ENCODE results near the gene WDR5B. TPM values are rescaled to one million over a fixed set of nuclear protein-coding genes. Genes with fewer than 3 reads are reported as not detected.

Gene WDR5B
- total and polyA plus RNA-seq, 7 donors: 1.2 to 6.5 (median 2.5) TPM

GRCh38 chr3:122421836-122422235 lies 6.0 kb upstream of the WDR5B start:
- TF ChIP-seq CTCF (IDR thresholded peaks at IDR 0.05): no peak
- H3K36me3 ChIP-seq (ENCODE audit: insufficient read depth in 1 of 2, low read depth in 1 of 2): peaks cover 10 to 52% of the 10 kb centered on the region in 2 donors
- intact Hi-C loops (cut with DNase I): no loop called here
- 87 to 92% (median 88%) methylated on average over 2 of the region's 2 CpGs for WGBS, 3 donors
- H3K4me3 ChIP-seq: no peak overlapping the region
- ATAC-seq (no peak), DNase-seq (no peak)
- no peaks in the 10 kb centered on the region for H3K9me3 ChIP-seq
- no peak overlapping the region for H3K27ac ChIP-seq
- H3K27me3 ChIP-seq (ENCODE audit: insufficient read depth in 3 of 3, low read length in 2 of 3): no peaks in the 10 kb centered on the region
- peaks cover 13% of the 10 kb centered on the region for H3K4me1 ChIP-seq

GRCh38 chr3:122421101-122421500 lies 5.2 kb upstream of the WDR5B start:
- no peak for DNase-seq
- Histone ChIP-seq H3K4me1 (peaks cover 14% of the 10 kb centered on the region), H3K27me3 (ENCODE audit: insufficient read depth in 3 of 3, low read length in 2 of 3) (no peaks in the 10 kb centered on the region), H3K27ac (no peak overlapping the region), H3K4me3 (no peak overlapping the region), H3K36me3 (ENCODE audit: insufficient read depth in 1 of 2, low read depth in 1 of 2) (peaks cover 8 to 45% of the 10 kb centered on the region in 2 donors), H3K9me3 (no peaks in the 10 kb centered on the region)
- 92 to 98% (median 93%) methylated on average over 4 of the region's 4 CpGs for WGBS, 3 donors
- no peak for ATAC-seq
- intact Hi-C loops (cut with DNase I): no loop called here
- TF ChIP-seq CTCF (IDR thresholded peaks at IDR 0.05): no peak

GRCh38 chr3:122416966-122417365 lies 1.1 kb upstream of the WDR5B start:
- DNase-seq (peak; percentile 13 to 60), ATAC-seq (peak in 2 of 4 donors; percentile 17 to 40)
- intact Hi-C loops (cut with DNase I): loop anchor here in 1 of 2 donors (5.0 kb wide), 1 partner anchor 95 kb away; the partner anchor contains the start of gene KPNA1
- no peaks in the 10 kb centered on the region for H3K27me3 ChIP-seq (ENCODE audit: insufficient read depth in 3 of 3, low read length in 2 of 3)
- H3K9me3 ChIP-seq: no peaks in the 10 kb centered on the region
- no peak for TF ChIP-seq CTCF (IDR thresholded peaks at IDR 0.05)
- peaks cover 0 to 10% of the 10 kb centered on the region in 2 donors for H3K36me3 ChIP-seq (ENCODE audit: insufficient read depth in 1 of 2, low read depth in 1 of 2)
- 34 to 48% (median 46%) methylated on average over 14 of the region's 14 CpGs for WGBS, 3 donors
- peaks cover 35% of the 10 kb centered on the region for H3K4me1 ChIP-seq
- H3K27ac ChIP-seq: peak overlapping the region; percentile 94
- peak overlapping the region; percentile 76 for H3K4me3 ChIP-seq

- Histone ChIP-seq H3K9me3 (no peaks in the 10 kb centered on the region), H3K4me1 (peaks cover 34% of the 10 kb centered on the region), H3K4me3 (peak overlapping the region; percentile 76), H3K27ac (peak overlapping the region; percentile 94), H3K27me3 (ENCODE audit: insufficient read depth in 3 of 3, low read length in 2 of 3) (no peaks in the 10 kb centered on the region), H3K36me3 (ENCODE audit: insufficient read depth in 1 of 2, low read depth in 1 of 2) (peaks cover 0 to 15% of the 10 kb centered on the region in 2 donors)
- 17 to 20% (median 18%) methylated on average over 10 of the region's 10 CpGs for WGBS, 3 donors
- intact Hi-C loops (cut with DNase I): loop anchor here in 1 of 2 donors (5.0 kb wide), 1 partner anchor 97 kb away; the partner anchor contains the start of gene KPNA1
- DNase-seq (peak; percentile 16 to 62), ATAC-seq (peak; percentile 60 to 74 (median 69))
- TF ChIP-seq CTCF (IDR thresholded peaks at IDR 0.05): no peak
These were observed 638 bp downstream of the WDR5B start for GRCh38 chr3:122415104-122415744.

Measured in psoas muscle (tissue), 8 donors.